ENCODE measurements around the gene BCAN.

GRCh38 chr1:156655151-156655903, 13.4 kb downstream of the BCAN start:
- no peak for TF ChIP-seq CTCF (conservative IDR thresholded peaks at IDR 0.05)
- no peak for TF ChIP-seq ZFX (IDR thresholded peaks at IDR 0.05)
